WTC11 (cell line): ENCODE data around the gene COG1.

Source experiments
- CTCF ChIP-seq: fragments of 200-600 bp; IDR thresholded peaks from 2 replicates; pipeline ENCODE4 v1.8.0; 2022; ENCODE audit warnings: antibody characterized with exemption
- ERG ChIP-seq: fragments of 250-450 bp; sonication (Bioruptor Pico); IDR thresholded peaks from 2 replicates; pipeline ENCODE4 v1.8.0; 2021; ENCODE audit warnings: mild to moderate bottlenecking
- FOXK1 ChIP-seq: sonication (generic); formaldehyde crosslinking; IDR thresholded peaks from 2 replicates; pipeline ENCODE4 v1.8.0; 2022; ENCODE audit warnings: mild to moderate bottlenecking, moderate library complexity, missing genetic modification reagents
- SP1 ChIP-seq: sonication (generic); formaldehyde crosslinking; conservative IDR thresholded peaks from 2 replicates; pipeline ENCODE4 v1.8.1; 2022; ENCODE audit warnings: missing genetic modification reagents
- ZNF121 ChIP-seq: sonication (generic); formaldehyde crosslinking; IDR thresholded peaks from 2 replicates; pipeline ENCODE4 v1.8.0; 2023; ENCODE audit warnings: missing genetic modification reagents

GRCh38 chr17:73231841-73232586 lies 39.2 kb downstream of the COG1 start:
- peak; percentile 82 for TF ChIP-seq FOXK1 (CRISPR knock-in tag)
- TF ChIP-seq CTCF: no peak
- TF ChIP-seq ERG (CRISPR knock-in tag): no peak
- no peak for TF ChIP-seq ZNF121
- TF ChIP-seq SP1: peak; percentile 92
